Liver (tissue), 9 donors: ENCODE results near the gene FGR. TPM values are rescaled to one million over a fixed set of nuclear protein-coding genes. Genes with fewer than 3 reads are reported as not detected.

Experiments used
- DNase-seq: peaks from one replicate; pipeline ENCODE4 v3.0.0-alpha.2; 2017; ENCODE audit warnings: low spot score
- H3K27ac ChIP-seq, 2 donors: one replicate each; pipeline ENCODE4 v1.7.0; 2013; ENCODE audit warnings: inconsistent platforms in 2 of 2, low read length in 2 of 2, control low read depth in 1 of 2, low read depth in 1 of 2, mild to moderate bottlenecking in 1 of 2
- H3K27me3 ChIP-seq, 4 donors: one replicate each; pipeline versions ENCODE4 v1.6.1 to v1.7.0; 2013; ENCODE audit warnings: low read length in 3 of 4, inconsistent platforms in 1 of 4, mild to moderate bottlenecking in 1 of 4, moderate library complexity in 1 of 4; ENCODE audit not compliant: control insufficient read depth in 4 of 4, insufficient read depth in 4 of 4
- H3K36me3 ChIP-seq, 4 donors: one replicate each; pipeline versions ENCODE4 v1.6.1 to v1.7.0; 2013; ENCODE audit warnings: low read length in 3 of 4, mild to moderate bottlenecking in 3 of 4, low read depth in 1 of 4, moderate library complexity in 1 of 4; ENCODE audit not compliant: control insufficient read depth in 4 of 4, insufficient read depth in 3 of 4
- H3K4me1 ChIP-seq, 4 donors: one replicate each; pipeline versions ENCODE4 v1.6.1 to v1.7.0; 2013; ENCODE audit warnings: low read length in 3 of 4, mild to moderate bottlenecking in 3 of 4, moderate library complexity in 1 of 4; ENCODE audit not compliant: control insufficient read depth in 4 of 4, insufficient read depth in 4 of 4
- H3K4me3 ChIP-seq, 3 donors: one replicate each; pipeline versions ENCODE4 v1.6.1 to v1.7.0; 2013; ENCODE audit warnings: low read length in 3 of 3, control low read depth in 1 of 3, low read depth in 1 of 3, mild to moderate bottlenecking in 1 of 3
- H3K9ac ChIP-seq, 2 donors: one replicate each; pipeline ENCODE4 v1.7.0; 2013; ENCODE audit warnings: low read length in 2 of 2, mild to moderate bottlenecking in 2 of 2, moderate library complexity in 2 of 2, control low read depth in 1 of 2, low read depth in 1 of 2
- H3K9me3 ChIP-seq, 4 donors: one replicate each; pipeline versions ENCODE4 v1.6.1 to v1.7.0; 2013; ENCODE audit warnings: low read length in 3 of 4; ENCODE audit not compliant: control insufficient read depth in 4 of 4
- CTCF ChIP-seq: fragments of 150-350 bp; IDR thresholded peaks from 2 replicates; pipeline ENCODE4 v1.5.1; 2017; ENCODE audit warnings: improper control_type of control experiment, low read depth, low read length; ENCODE audit not compliant: missing input control
- EGR1 ChIP-seq, 2 donors: IDR thresholded peaks; 2 replicates each; pipeline ENCODE4 v1.6.1; 2016 to 2018; ENCODE audit warnings: antibody characterized with exemption in 2 of 2, low read depth in 2 of 2
- FOXA1 ChIP-seq: IDR thresholded peaks from 2 replicates; pipeline ENCODE4 v1.6.1; 2016; ENCODE audit warnings: antibody characterized with exemption
- FOXA2 ChIP-seq: IDR thresholded peaks from 2 replicates; pipeline ENCODE4 v1.6.1; 2016; ENCODE audit warnings: antibody characterized with exemption
- GABPA ChIP-seq, 2 donors: IDR thresholded peaks in 1 of 2; conservative IDR thresholded peaks in 1 of 2; 2 replicates each; pipeline ENCODE4 v1.6.1; 2016; ENCODE audit warnings: antibody characterized with exemption in 2 of 2, mild to moderate bottlenecking in 1 of 2, moderate library complexity in 1 of 2
- HNF4A ChIP-seq, 2 donors: conservative IDR thresholded peaks; 2 replicates each; pipeline ENCODE4 v1.6.1; 2016; ENCODE audit warnings: antibody characterized with exemption in 2 of 2, mild to moderate bottlenecking in 2 of 2
- JUND ChIP-seq, 2 donors: IDR thresholded peaks; 2 replicates each; pipeline ENCODE4 v1.6.1; 2016; ENCODE audit warnings: antibody characterized with exemption in 2 of 2
- MAX ChIP-seq: IDR thresholded peaks from 2 replicates; pipeline ENCODE4 v1.6.1; 2016; ENCODE audit warnings: antibody characterized with exemption
- NR2F2 ChIP-seq: IDR thresholded peaks from 2 replicates; pipeline ENCODE4 v1.6.1; 2016; ENCODE audit warnings: antibody characterized with exemption
- RAD21 ChIP-seq, 2 donors: IDR thresholded peaks; 2 replicates each; pipeline ENCODE4 v1.6.1; 2016; ENCODE audit warnings: antibody characterized with exemption in 2 of 2, mild to moderate bottlenecking in 2 of 2
- REST ChIP-seq: IDR thresholded peaks from 2 replicates; pipeline ENCODE4 v1.6.1; 2016; ENCODE audit warnings: antibody characterized with exemption, mild to moderate bottlenecking
- RXRA ChIP-seq, 2 donors: IDR thresholded peaks; 2 replicates each; pipeline ENCODE4 v1.6.1; 2017 to 2018; ENCODE audit warnings: antibody characterized with exemption in 2 of 2, mild to moderate bottlenecking in 1 of 2
- SP1 ChIP-seq: IDR thresholded peaks from 2 replicates; pipeline ENCODE4 v1.6.1; 2018; ENCODE audit warnings: antibody characterized with exemption, mild to moderate bottlenecking
- TAF1 ChIP-seq: conservative IDR thresholded peaks from 2 replicates; pipeline ENCODE4 v1.6.1; 2016; ENCODE audit warnings: antibody characterized with exemption, mild to moderate bottlenecking
- YY1 ChIP-seq: IDR thresholded peaks from 2 replicates; pipeline ENCODE4 v1.6.1; 2016; ENCODE audit warnings: antibody characterized with exemption, mild to moderate bottlenecking
- ZBTB33 ChIP-seq: IDR thresholded peaks from 2 replicates; pipeline ENCODE4 v1.6.1; 2016; ENCODE audit warnings: antibody characterized with exemption
- WGBS: extraction: QIAGEN DNeasy Blood & Tissue Kit; methylation state at CpG from one replicate; pipeline ENCODE4 v1.1.7; 2013; 5-methylcytosine and 5-hydroxymethylcytosine counted together
- polyA plus RNA-seq, 2 donors: library from polyadenylated mRNA; stranded (reverse) in 1 of 2; unstranded in 1 of 2; fragments of 200-250 nt in 1 of 2; fragments of >200 nt in 1 of 2; fragmentation: Nextera tagmentation in 1 of 2; extraction: Ambion mirVana in 1 of 2; gene quantifications; one replicate each; pipeline versions ENCODE4 v1.2.1 to v1.2.3, GENCODE V29; 2013 to 2015
- total RNA-seq, 2 donors: library from RNA; depleted of rRNA; stranded (reverse); fragments of >200 nt; gene quantifications; one replicate each; pipeline ENCODE4 v1.2.3, GENCODE V29; 2014
- donor health status: healthy.
- donor health status: healthy.
- donor health status: healthy.
- donor health status: healthy.
- donor health status: healthy.

Gene FGR
- total and polyA plus RNA-seq, 4 donors, result 2.8 to 20.2 (median 6.2) TPM

- WGBS, result 90% methylated on average over 42 of the region's 42 CpGs
These were observed 33.3 kb upstream of the FGR start for GRCh38 chr1:27668121-27668807.

GRCh38 chr1:27666791-27667254, 31.8 kb upstream of the FGR start:
- no peak for TF ChIP-seq JUND (IDR thresholded peaks at IDR 0.05)
- TF ChIP-seq GABPA (IDR thresholded peaks at IDR 0.05 in 1 of 2, conservative IDR thresholded peaks at IDR 0.05 in 1 of 2), result no peak
- TF ChIP-seq FOXA2, result no peak
- TF ChIP-seq FOXA1, result no peak
- no peak for TF ChIP-seq YY1
- no peak for TF ChIP-seq REST
- H3K4me3 ChIP-seq, result no peak overlapping the region
- no peak overlapping the region for H3K9ac ChIP-seq
- no peaks in the 10 kb centered on the region for H3K27me3 ChIP-seq
- peaks cover 3 to 11% (median 4%) of the 10 kb centered on the region in 4 donors for H3K36me3 ChIP-seq
- H3K9me3 ChIP-seq, result no peaks in the 10 kb centered on the region
- H3K4me1 ChIP-seq, result peaks cover 2 to 26% (median 20%) of the 10 kb centered on the region in 4 donors
- WGBS, result 79% methylated on average over 6 of the region's 6 CpGs
- DNase-seq, result no peak
- H3K27ac ChIP-seq, result no peak overlapping the region

More at GRCh38 chr1:27668121-27668807, 33.3 kb upstream of the FGR start:
- H3K9me3 ChIP-seq, result no peaks in the 10 kb centered on the region
- TF ChIP-seq SP1 (no peak), JUND (IDR thresholded peaks at IDR 0.05) (no peak), FOXA2 (no peak), HNF4A (conservative IDR thresholded peaks at IDR 0.05) (no peak), TAF1 (no peak)
- H3K27me3 ChIP-seq, result no peaks in the 10 kb centered on the region
- peaks cover 3 to 11% (median 4%) of the 10 kb centered on the region in 4 donors for H3K36me3 ChIP-seq
- no peak overlapping the region for H3K27ac ChIP-seq
- H3K9ac ChIP-seq, result no peak overlapping the region
- no peak overlapping the region for H3K4me3 ChIP-seq
- DNase-seq, result no peak
- peaks cover 5 to 35% (median 24%) of the 10 kb centered on the region in 4 donors for H3K4me1 ChIP-seq

- Histone ChIP-seq H3K9ac (no peak overlapping the region), H3K9me3 (no peaks in the 10 kb centered on the region), H3K4me3 (no peak overlapping the region), H3K27me3 (no peaks in the 10 kb centered on the region), H3K4me1 (peaks cover 0 to 22% (median 16%) of the 10 kb centered on the region in 4 donors), H3K36me3 (peaks cover 3 to 11% (median 4%) of the 10 kb centered on the region in 4 donors), H3K27ac (no peak overlapping the region)
- no peak for DNase-seq
- 97% methylated on average over 4 of the region's 4 CpGs for WGBS
- TF ChIP-seq FOXA1 (no peak), FOXA2 (no peak), JUND (IDR thresholded peaks at IDR 0.05) (no peak), RAD21 (IDR thresholded peaks at IDR 0.05) (no peak), SP1 (no peak), RXRA (IDR thresholded peaks at IDR 0.05) (no peak), NR2F2 (no peak), TAF1 (no peak), MAX (no peak), HNF4A (conservative IDR thresholded peaks at IDR 0.05) (no peak), ZBTB33 (no peak), CTCF (no peak), GABPA (IDR thresholded peaks at IDR 0.05 in 1 of 2, conservative IDR thresholded peaks at IDR 0.05 in 1 of 2) (no peak), EGR1 (IDR thresholded peaks at IDR 0.05; ENCODE audit: low read depth in 2 of 2) (no peak)
These were observed 31.3 kb upstream of the FGR start for GRCh38 chr1:27666294-27666693.
